GM13976 (cell line): Measurements from ENCODE around the gene CCDC169.

Source experiments
- DNase-seq: peaks from one replicate; pipeline ENCODE4 v3.0.0; 2012; ENCODE audit warnings: low spot score
- in situ Hi-C: fragments of 300-500 bp; cut with MboI; formaldehyde crosslinking; loops from one replicate; pipeline ENCODE4 v1.12.0; 2022; ENCODE audit warnings: low sequenced_read_pairs, mixed read lengths, inconsistent platforms; ENCODE audit not compliant: unreplicated experiment
- TF ChIP-seq, protein P1 (sequence below): IDR thresholded peaks from 2 replicates; pipeline ENCODE4 v1.5.1; 2012; ENCODE audit warnings: borderline replicate concordance, mild to moderate bottlenecking; ENCODE audit not compliant: insufficient read depth; ENCODE audit errors: extremely low read depth, missing control alignments, control extremely low read depth

Gene CCDC169

DNA sequence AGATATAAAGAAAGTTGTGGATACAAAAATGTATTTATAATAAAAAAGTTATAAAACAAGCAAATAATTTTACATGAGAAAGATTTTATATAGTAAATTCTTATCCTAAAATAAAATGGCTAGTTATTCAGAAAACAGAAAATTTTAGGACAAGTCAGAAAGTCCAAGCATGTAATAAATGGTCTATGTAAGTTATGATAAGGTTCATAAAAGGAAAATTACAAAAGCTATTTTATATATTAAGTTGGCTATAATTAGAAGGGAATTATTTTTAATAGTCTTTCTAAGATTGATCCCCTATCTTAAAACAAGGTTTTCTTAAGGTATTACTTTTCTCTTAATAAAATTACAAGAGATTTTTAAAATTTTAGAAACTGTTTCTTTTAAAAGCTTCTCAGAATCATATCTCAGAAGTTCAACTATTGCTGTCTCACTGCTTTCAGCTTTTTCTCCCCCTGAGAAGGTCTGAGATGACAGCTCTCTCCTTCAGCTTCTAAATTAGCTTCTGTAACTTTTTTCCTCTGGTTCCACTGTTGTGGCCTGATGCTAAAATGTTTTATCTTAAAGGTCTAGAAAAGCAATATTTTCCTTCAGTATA is 8.7 kb downstream of the CCDC169 start:
- DNase-seq, result no peak
- in situ Hi-C loops, result no loop called here

GRCh38 chr13:36286006-36286405 is 11.6 kb downstream of the CCDC169 start:
- TF ChIP-seq, protein P1, sequence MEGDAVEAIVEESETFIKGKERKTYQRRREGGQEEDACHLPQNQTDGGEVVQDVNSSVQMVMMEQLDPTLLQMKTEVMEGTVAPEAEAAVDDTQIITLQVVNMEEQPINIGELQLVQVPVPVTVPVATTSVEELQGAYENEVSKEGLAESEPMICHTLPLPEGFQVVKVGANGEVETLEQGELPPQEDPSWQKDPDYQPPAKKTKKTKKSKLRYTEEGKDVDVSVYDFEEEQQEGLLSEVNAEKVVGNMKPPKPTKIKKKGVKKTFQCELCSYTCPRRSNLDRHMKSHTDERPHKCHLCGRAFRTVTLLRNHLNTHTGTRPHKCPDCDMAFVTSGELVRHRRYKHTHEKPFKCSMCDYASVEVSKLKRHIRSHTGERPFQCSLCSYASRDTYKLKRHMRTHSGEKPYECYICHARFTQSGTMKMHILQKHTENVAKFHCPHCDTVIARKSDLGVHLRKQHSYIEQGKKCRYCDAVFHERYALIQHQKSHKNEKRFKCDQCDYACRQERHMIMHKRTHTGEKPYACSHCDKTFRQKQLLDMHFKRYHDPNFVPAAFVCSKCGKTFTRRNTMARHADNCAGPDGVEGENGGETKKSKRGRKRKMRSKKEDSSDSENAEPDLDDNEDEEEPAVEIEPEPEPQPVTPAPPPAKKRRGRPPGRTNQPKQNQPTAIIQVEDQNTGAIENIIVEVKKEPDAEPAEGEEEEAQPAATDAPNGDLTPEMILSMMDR, result no peak
- in situ Hi-C loops, result no loop called here
- DNase-seq, result no peak

More for the DNA sequence above, 8.7 kb downstream of the CCDC169 start:
- TF ChIP-seq, protein P1, result no peak

DNA sequence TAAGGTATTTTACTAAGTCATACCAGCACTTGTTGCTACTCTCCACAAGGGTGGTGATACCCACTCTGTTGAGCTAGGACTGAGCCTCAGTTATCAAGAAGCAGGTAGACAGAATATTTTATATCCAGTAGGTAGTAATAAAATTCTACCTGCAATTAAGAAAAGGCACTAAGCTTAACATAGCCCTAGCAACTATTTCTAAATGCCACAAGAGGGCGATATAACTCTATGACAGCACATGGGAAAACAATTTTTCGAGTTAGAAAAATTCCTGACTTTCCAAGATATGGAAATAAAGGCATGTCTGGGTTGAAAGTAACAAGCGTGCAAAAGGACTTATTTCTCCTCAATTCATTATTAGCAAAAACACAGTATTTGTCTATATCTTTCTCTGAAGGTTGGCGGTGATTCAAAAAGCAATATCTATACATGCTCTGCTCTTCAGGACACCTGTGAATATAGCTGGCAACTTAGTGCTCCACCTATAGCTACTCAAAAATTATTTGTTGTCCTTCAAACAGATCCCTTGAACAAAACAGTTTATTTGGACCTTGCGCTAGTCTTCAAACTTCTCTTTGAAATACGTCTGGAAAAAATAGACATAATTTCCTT is 14.7 kb downstream of the CCDC169 start:
- TF ChIP-seq, protein P1, result peak; percentile 29
- peak; percentile 18 for DNase-seq
- in situ Hi-C loops, result no loop called here

- in situ Hi-C loops, result loop anchor here (10.0 kb wide), 1 partner anchor 301 kb away; no protein-coding TSS in a partner anchor
Measured at GRCh38 chr13:36275190-36276002, 22.2 kb downstream of the CCDC169 start.

DNA sequence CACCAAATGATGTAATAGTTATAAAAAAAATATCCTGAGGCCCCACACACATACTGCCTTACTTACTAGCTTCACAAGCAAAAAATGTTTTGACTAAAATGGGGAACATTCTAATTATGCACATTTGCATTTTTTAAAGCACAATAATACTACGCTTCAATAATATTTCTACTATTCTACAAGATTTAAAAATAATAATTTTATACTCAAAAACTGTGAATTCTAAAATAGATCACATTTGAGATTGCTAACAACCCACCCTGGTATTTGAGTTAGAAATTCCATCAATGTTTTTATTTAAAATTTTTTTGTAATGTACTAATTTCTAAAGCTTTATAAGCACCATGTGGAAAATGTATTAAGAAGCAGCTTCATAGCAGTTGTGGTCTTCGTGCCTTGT is 24.2 kb downstream of the CCDC169 start:
- DNase-seq, result no peak
- TF ChIP-seq, protein P1, result no peak
- in situ Hi-C loops, result loop anchor here (10.0 kb wide), 1 partner anchor 299 kb away; no protein-coding TSS in a partner anchor

More at GRCh38 chr13:36275190-36276002, 22.2 kb downstream of the CCDC169 start:
- TF ChIP-seq, protein P1, result peak; percentile 17
- DNase-seq, result peak; percentile 22

GRCh38 chr13:36261976-36262375 is 35.6 kb downstream of the CCDC169 start:
- no peak for DNase-seq
- in situ Hi-C loops, result no loop called here
- TF ChIP-seq, protein P1, result no peak
